Measurements from ENCODE around the gene C20orf141. TPM values are rescaled to one million over a fixed set of nuclear protein-coding genes. Genes with fewer than 3 reads are reported as not detected.

The C20orf141 gene
- total RNA-seq, 1 experiment from 2014 or later: not detected

- H3K79me1 ChIP-seq (ENCODE audit: insufficient read depth, low read depth, low read length, poor library complexity, severe bottlenecking): no peaks in the 10 kb centered on the region
- H3K23me2 ChIP-seq (ENCODE audit: insufficient read length, low read depth, low read length, poor library complexity, severe bottlenecking): no peaks in the 10 kb centered on the region
- H2AK5ac ChIP-seq (ENCODE audit: insufficient read length, low read length): no peak overlapping the region
- no peak for DNase-seq
- H3K27me3 Mint-ChIP-seq (ENCODE audit: low read depth): peaks cover 12% of the 10 kb centered on the region
- no peak overlapping the region for H2BK5ac ChIP-seq (ENCODE audit: insufficient read length, low read length)
- TF ChIP-seq CTCF (conservative IDR thresholded peaks at IDR 0.05): no peak
- no peak overlapping the region for H4K8ac ChIP-seq (replicated peaks; ENCODE audit: insufficient read length, low read depth, low read length)
- no peak overlapping the region for H3K4me2 ChIP-seq (ENCODE audit: insufficient read depth, insufficient read length, low read length)
- no peaks in the 10 kb centered on the region for H3K9me3 ChIP-seq (ENCODE audit: control insufficient read depth, low read depth, low read length)
- H2BK15ac ChIP-seq (ENCODE audit: low read depth, low read length): no peak overlapping the region
- H3K36me3 Mint-ChIP-seq (ENCODE audit: insufficient read depth in 1 of 3, low read depth in 3 of 3): peaks cover 3 to 27% (median 23%) of the 10 kb centered on the region in 3 experiments
- H3K23ac ChIP-seq (ENCODE audit: insufficient read length, low read depth, low read length): no peak overlapping the region
- H3K27ac Mint-ChIP-seq: no peak overlapping the region
- no peak overlapping the region for H3K27ac ChIP-seq (ENCODE audit: insufficient read length, low read depth, low read length)
- no peak overlapping the region for H4K91ac ChIP-seq (ENCODE audit: insufficient read length, low read depth, low read length)
- H3K9ac ChIP-seq (ENCODE audit: extremely low read depth, insufficient read length, low read length): no peak overlapping the region
- peaks cover 3 to 7% of the 10 kb centered on the region in 2 experiments; a peak in 3 of 4 replicates for H3K4me1 Mint-ChIP-seq
- H4K20me1 ChIP-seq (ENCODE audit: control insufficient read depth, insufficient read depth, insufficient read length): no peaks in the 10 kb centered on the region
- no peak overlapping the region for H2BK12ac ChIP-seq (ENCODE audit: insufficient read length, low read depth, low read length)
- peaks cover 0 to 4% of the 10 kb centered on the region in 2 experiments; a peak in 1 of 5 replicates for H3K9me3 Mint-ChIP-seq
- no peak overlapping the region for H3K14ac ChIP-seq (ENCODE audit: insufficient read depth, low read length)
- no peaks in the 10 kb centered on the region for H3K79me2 ChIP-seq (ENCODE audit: insufficient read depth, low read length)
- no peak overlapping the region for H3T11ph ChIP-seq (ENCODE audit: low read length)
- no peak overlapping the region for H3K4ac ChIP-seq (ENCODE audit: low read depth, low read length)
- H3K56ac ChIP-seq (ENCODE audit: insufficient read length, low read depth, low read length): no peak overlapping the region
- no peak overlapping the region for H2BK120ac ChIP-seq (ENCODE audit: low read depth, low read length, poor library complexity, severe bottlenecking)
- no peak overlapping the region for H3K18ac ChIP-seq (ENCODE audit: insufficient read length, low read depth, low read length)
- no peak overlapping the region for H3K4me3 Mint-ChIP-seq
- peaks cover 7% of the 10 kb centered on the region; the same call in 1 of the 2 replicates for H3K27me3 ChIP-seq (ENCODE audit: insufficient read depth, low read length)
- H2BK20ac ChIP-seq (ENCODE audit: low read depth, low read length, poor library complexity, severe bottlenecking): no peak overlapping the region
- WGBS (ENCODE audit: extremely low coverage, insufficient read length, low lambda C conversion rate): no CpG with 5 or more reads among the region's 6 CpGs
- H3K4me1 ChIP-seq (ENCODE audit: insufficient read depth, low read length): no peaks in the 10 kb centered on the region
- H2AFZ ChIP-seq (ENCODE audit: low read length): no peak overlapping the region
- H4K5ac ChIP-seq (ENCODE audit: insufficient read length, low read depth, low read length): no peak overlapping the region
Observed at GRCh38 chr20:2835331-2835796, 20.6 kb downstream of the C20orf141 start.
